HEK293T (cell line): ENCODE data around the gene LRRC43.
"Not testable (repeated sequence)": the region's sequence is repeated elsewhere in the genome, so short reads cannot be mapped to it uniquely, and the experiment has no call there.

ENCODE experiments used
- CTCF ChIA-PET: fragments of 350-600 bp; formaldehyde crosslinking; extraction: SDS; loops from one replicate; lab custom pipeline; 2021; ENCODE audit warnings: antibody characterized with exemption, inconsistent platforms; lab: Yijun Ruan, JAX
- POLR2A ChIA-PET: fragments of 350-600 bp; formaldehyde crosslinking; extraction: SDS; loops from one replicate; lab custom pipeline; 2020; ENCODE audit warnings: antibody characterized with exemption, inconsistent platforms; lab: Yijun Ruan, JAX
- DNase-seq: peaks from one replicate; pipeline ENCODE4 v3.0.0; 2012; ENCODE audit warnings: mixed read lengths; ENCODE audit errors: extremely low spot score
- ARNT ChIP-seq: fragments of 450-650 bp; IDR thresholded peaks from 2 replicates; pipeline ENCODE4 v1.6.1; 2017; ENCODE audit warnings: mild to moderate bottlenecking
- BHLHE40 ChIP-seq: fragments of 450-650 bp; IDR thresholded peaks from 2 replicates; pipeline ENCODE4 v1.6.1; 2016; ENCODE audit warnings: mild to moderate bottlenecking, moderate library complexity, borderline replicate concordance
- CTBP1 ChIP-seq: fragments of 450-650 bp; IDR thresholded peaks from 2 replicates; pipeline ENCODE4 v1.6.1; 2016; ENCODE audit warnings: borderline replicate concordance
- ELF4 ChIP-seq: fragments of 450-650 bp; IDR thresholded peaks from 2 replicates; pipeline ENCODE4 v1.6.1; 2017; ENCODE audit warnings: antibody characterized with exemption
- FOXA1 ChIP-seq: fragments of 450-650 bp; IDR thresholded peaks from 2 replicates; pipeline ENCODE4 v1.6.1; 2016; ENCODE audit warnings: mild to moderate bottlenecking
- FOXK2 ChIP-seq: fragments of 450-650 bp; IDR thresholded peaks from 2 replicates; pipeline ENCODE4 v1.6.1; 2016; ENCODE audit warnings: mild to moderate bottlenecking
- FOXM1 ChIP-seq: fragments of 450-650 bp; IDR thresholded peaks from 2 replicates; pipeline ENCODE4 v1.6.1; 2017; ENCODE audit warnings: mild to moderate bottlenecking, borderline replicate concordance
- HDGF ChIP-seq: fragments of 450-650 bp; IDR thresholded peaks from 2 replicates; pipeline ENCODE4 v1.6.1; 2017; ENCODE audit warnings: antibody characterized with exemption, borderline replicate concordance
- L3MBTL2 ChIP-seq: fragments of 450-650 bp; conservative IDR thresholded peaks from 2 replicates; pipeline ENCODE4 v1.6.1; 2016; ENCODE audit warnings: mild to moderate bottlenecking
- LEF1 ChIP-seq: fragments of 450-650 bp; IDR thresholded peaks from 2 replicates; pipeline ENCODE4 v1.6.1; 2017; ENCODE audit warnings: mild to moderate bottlenecking, borderline replicate concordance
- NFRKB ChIP-seq: fragments of 450-650 bp; IDR thresholded peaks from 2 replicates; pipeline ENCODE4 v1.6.1; 2016; ENCODE audit warnings: mild to moderate bottlenecking, moderate library complexity
- SP1 ChIP-seq: fragments of 450-650 bp; IDR thresholded peaks from 2 replicates; pipeline ENCODE4 v1.6.1; 2017
- SUZ12 ChIP-seq: fragments of 450-650 bp; IDR thresholded peaks from 2 replicates; pipeline ENCODE4 v1.6.1; 2016; ENCODE audit warnings: mild to moderate bottlenecking
- TARDBP ChIP-seq: fragments of 450-650 bp; IDR thresholded peaks from 2 replicates; pipeline ENCODE4 v1.6.1; 2016
- ZNF384 ChIP-seq: fragments of 450-650 bp; IDR thresholded peaks from 2 replicates; pipeline ENCODE4 v1.6.1; 2016
- TF ChIP-seq, protein P1 (sequence below): fragments of 450-650 bp; IDR thresholded peaks from 2 replicates; pipeline ENCODE4 v1.6.1; 2016

The LRRC43 gene

DNA sequence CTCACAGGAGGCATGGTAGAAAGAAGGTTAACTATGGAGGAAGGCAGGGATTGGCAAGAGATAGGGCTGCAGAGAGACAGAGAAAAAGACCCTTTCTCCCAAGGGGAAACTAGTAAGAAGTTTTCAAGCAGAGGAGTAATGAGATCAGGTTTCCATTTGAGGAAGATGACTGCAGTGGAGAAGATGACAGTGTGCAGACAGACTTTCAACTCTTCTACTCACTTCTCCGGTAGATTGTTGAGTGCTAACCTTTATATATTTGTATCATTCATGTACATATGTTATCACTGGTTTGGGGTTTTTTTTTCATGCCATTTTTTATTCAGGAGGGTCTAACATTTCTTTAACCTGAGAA is 14.7 kb downstream of the LRRC43 start:
- ChIA-PET POLR2A (no interaction called here), CTCF (no interaction called here)
- no peak for TF ChIP-seq FOXA1
- no peak for TF ChIP-seq LEF1
- TF ChIP-seq SP1: no peak
- TF ChIP-seq ARNT: no peak
- no peak for TF ChIP-seq L3MBTL2
- no peak for TF ChIP-seq FOXM1
- TF ChIP-seq TARDBP: no peak
- TF ChIP-seq FOXK2: no peak
- TF ChIP-seq, protein P1, sequence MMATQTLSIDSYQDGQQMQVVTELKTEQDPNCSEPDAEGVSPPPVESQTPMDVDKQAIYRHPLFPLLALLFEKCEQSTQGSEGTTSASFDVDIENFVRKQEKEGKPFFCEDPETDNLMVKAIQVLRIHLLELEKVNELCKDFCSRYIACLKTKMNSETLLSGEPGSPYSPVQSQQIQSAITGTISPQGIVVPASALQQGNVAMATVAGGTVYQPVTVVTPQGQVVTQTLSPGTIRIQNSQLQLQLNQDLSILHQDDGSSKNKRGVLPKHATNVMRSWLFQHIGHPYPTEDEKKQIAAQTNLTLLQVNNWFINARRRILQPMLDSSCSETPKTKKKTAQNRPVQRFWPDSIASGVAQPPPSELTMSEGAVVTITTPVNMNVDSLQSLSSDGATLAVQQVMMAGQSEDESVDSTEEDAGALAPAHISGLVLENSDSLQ: no peak
- no peak for TF ChIP-seq ZNF384
- TF ChIP-seq HDGF: no peak
- TF ChIP-seq BHLHE40: no peak
- TF ChIP-seq CTBP1: no peak
- TF ChIP-seq NFRKB: no peak
- TF ChIP-seq SUZ12: no peak
- no peak for DNase-seq

DNA sequence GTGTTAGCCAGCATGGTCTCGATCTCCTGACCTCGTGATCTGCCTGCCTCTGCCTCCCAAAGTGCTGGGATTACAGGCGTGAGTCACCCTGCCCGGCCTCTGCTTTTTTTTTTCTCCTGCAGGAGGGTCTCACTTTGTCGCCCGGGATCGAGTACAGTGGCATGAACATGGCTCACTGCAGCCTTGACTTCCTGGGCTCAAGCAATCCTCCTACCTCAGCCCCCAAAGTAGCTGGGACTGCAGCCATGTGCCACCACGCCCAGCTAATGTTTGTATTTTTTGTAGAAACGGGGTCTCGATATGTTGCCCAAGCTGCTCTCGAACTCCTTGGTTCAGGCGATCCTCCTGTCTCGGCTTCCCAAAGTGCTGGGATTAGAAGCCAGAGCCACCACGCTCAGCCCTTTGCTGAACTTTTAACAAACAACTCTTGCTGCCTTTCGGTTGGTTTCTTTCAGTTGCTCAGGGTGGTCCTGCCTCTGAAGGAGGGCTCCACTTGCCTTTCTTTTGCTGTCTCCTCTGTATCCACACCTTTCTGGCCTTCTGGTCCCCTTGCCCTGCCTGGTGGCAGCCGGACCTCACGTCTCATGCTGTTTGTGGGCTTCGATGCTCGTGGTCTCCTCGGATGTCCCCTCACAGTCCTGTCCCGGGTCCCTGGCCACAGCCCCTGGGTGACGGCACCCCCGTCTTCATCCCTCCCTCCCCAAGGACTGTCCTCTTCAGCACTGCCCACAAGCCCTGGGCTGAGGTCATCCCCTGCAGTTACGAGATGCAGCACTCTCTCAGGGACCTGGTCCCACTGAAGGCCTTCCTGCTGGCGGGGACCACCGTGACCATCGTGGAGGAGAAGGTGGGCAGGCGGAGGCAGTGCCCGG is 16.8 kb downstream of the LRRC43 start:
- TF ChIP-seq SP1 (no peak), CTBP1 (no peak), SUZ12 (no peak), NFRKB (no peak), ARNT (no peak), FOXA1 (no peak), BHLHE40 (no peak), ZNF384 (no peak), FOXK2 (no peak)
- TF ChIP-seq, protein P1: no peak
- ChIA-PET POLR2A (interaction anchor here (0.6 to 1.0 kb wide), 2 partner anchors 26 to 123 kb away, joined by 3 read pairs; partner anchors contain the start of gene DIABLO), CTCF (no interaction called here)
- DNase-seq: no peak

DNA sequence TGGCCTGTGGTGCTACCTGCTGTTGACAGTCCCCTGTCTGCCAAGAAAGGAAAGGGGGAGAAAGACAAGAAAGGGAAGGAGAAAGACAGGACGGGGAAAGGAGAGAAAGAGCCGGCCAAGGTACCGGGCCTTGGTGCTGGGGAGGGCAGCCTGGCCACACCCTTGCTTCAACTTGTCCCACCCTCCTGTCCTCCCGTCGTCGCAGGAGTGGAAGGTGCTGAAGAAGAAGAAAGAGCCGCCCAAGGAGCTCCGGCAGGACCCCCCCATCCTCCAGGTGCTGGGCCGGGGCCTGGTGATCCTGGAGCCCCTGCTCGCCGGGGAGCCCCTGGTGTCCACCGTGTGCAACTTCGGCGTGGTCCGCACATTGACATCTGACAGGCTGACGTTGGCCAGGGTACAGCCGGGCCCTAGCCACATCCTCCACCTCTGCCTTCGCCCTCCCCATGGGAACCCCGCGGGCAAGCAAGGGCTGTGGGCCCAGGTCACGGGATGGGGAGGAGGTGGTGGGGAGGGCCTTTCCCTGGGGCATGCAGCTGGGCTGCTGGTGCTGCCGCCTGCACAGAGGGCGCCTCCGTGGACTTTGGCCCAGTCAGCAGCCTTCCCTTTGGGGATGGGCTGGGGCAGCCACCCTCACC is 17.7 kb downstream of the LRRC43 start:
- TF ChIP-seq BHLHE40 (no peak), ZNF384 (no peak), SUZ12 (no peak), FOXA1 (no peak)
- ChIA-PET CTCF (no interaction called here), POLR2A (no interaction called here)
- no peak for DNase-seq

DNA sequence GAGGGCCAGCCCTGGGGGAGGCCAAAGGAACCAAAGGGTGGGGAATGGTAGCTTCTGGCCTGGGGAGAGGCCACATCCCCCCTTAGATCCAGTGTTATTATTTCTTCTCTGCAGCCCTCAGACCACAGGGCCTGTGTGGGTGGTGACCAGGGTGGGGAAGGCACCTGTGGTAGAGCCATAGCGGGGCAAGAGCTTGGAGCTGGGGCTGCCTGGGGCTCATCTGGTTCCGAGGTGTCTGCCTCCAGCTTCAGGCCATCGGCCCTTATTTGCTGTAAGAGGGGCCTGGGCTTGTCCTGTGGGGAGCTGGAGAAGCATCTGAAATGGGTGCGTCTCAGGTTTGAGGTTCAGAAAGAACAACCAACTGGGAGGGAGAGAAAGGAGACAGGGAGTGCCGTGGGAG is 18.5 kb downstream of the LRRC43 start:
- TF ChIP-seq, protein P1: no peak
- no peak for TF ChIP-seq SP1
- no peak for TF ChIP-seq LEF1
- TF ChIP-seq L3MBTL2: no peak
- TF ChIP-seq FOXK2: no peak
- no peak for TF ChIP-seq FOXA1
- no peak for TF ChIP-seq TARDBP
- TF ChIP-seq ARNT: no peak
- no peak for TF ChIP-seq FOXM1
- TF ChIP-seq BHLHE40: no peak
- TF ChIP-seq HDGF: no peak
- no peak for TF ChIP-seq ELF4
- TF ChIP-seq ZNF384: no peak
- no peak for TF ChIP-seq CTBP1
- no peak for TF ChIP-seq SUZ12
- no peak for TF ChIP-seq NFRKB
- no peak for DNase-seq
- CTCF ChIA-PET: no interaction called here
- POLR2A ChIA-PET: no interaction called here

DNA sequence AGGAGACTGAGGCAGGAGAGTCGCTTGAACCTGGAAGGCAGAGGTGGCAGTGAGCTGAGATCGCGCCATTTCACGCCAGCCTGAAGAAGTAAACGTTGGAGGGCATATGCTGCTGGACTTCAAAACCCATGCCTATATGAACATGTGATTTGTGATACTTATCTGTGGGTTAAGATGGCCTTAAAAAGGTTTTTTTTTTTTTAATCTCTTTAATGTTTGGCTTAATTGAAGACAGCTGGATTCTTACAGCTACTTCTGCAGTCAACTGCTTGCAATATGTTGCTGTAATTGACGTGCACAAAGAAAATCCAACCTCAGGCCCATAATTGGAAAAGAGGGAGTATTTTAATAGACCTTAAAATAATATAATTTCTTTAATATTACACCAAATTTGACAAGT is 19.1 kb downstream of the LRRC43 start:
- no peak for TF ChIP-seq LEF1
- no peak for TF ChIP-seq L3MBTL2
- no peak for TF ChIP-seq FOXA1
- no peak for TF ChIP-seq BHLHE40
- TF ChIP-seq, protein P1: no peak
- TF ChIP-seq SP1: no peak
- TF ChIP-seq SUZ12: no peak
- TF ChIP-seq CTBP1: no peak
- no peak for TF ChIP-seq FOXK2
- no peak for TF ChIP-seq FOXM1
- no peak for TF ChIP-seq HDGF
- TF ChIP-seq TARDBP: no peak
- no peak for TF ChIP-seq NFRKB
- TF ChIP-seq ARNT: no peak
- no peak for TF ChIP-seq ELF4
- TF ChIP-seq ZNF384: no peak
- no peak for DNase-seq
- CTCF ChIA-PET: no interaction called here
- POLR2A ChIA-PET: no interaction called here

DNA sequence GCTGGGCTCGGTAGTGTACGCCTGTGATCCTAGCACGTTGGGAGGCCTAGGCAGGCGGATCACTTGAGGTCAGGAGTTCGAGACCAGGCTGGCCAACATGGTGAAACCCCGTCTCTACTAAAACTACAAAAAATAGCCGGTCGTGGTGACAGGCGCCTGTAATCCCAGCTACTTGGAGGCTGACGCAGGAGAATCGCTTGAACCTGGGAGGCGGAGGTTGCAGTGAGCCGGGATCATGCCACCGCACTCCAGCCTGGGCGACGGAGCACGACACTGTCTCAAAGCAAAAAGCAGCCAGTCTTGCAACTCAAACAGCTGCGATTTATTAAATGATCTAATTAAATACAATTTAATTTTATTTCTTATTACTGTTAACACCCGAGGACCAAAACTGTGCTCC is 19.9 kb downstream of the LRRC43 start:
- DNase-seq, CTCF ChIA-PET: not testable (repeated sequence)
- POLR2A ChIA-PET: interaction anchor here (0.9 kb wide), 1 partner anchor 9 kb away, joined by 3 read pairs; no protein-coding TSS in a partner anchor
